ENCODE data around the gene CAD. TPM values are rescaled to one million over a fixed set of nuclear protein-coding genes. Genes with fewer than 3 reads are reported as not detected.

CAD gene
- total RNA-seq = 10 to 100 TPM; 21.8 to 26.6 (median 24.0) TPM
- 19.2 TPM for total RNA-seq (2013)

GRCh38 chr2:27217173-27218121 lies at the start of gene CAD:
Gene CAD (plus strand): TSS chr2:27217369. CDS start chr2:27217552, 183 bp downstream.
- no peak for TF ChIP-seq CTCF (IDR thresholded peaks at IDR 0.05)
- intact Hi-C loops (cut with micrococcal nuclease) = no loop called here
- H3K27ac Mint-ChIP-seq = peak within 1 kb of the TSS; percentile 77 to 90
- H3K27me3 ChIP-seq (ENCODE audit: control insufficient read depth, insufficient read depth, low read length) = no peaks in the 10 kb centered on the region
- ATAC-seq (peak; percentile 82 to 88 (median 83)), DNase-seq (peak; percentile 76 to 93)
- H3K27ac ChIP-seq (ENCODE audit: low read length) = peak within 1 kb of the TSS; percentile 72
- peak within 1 kb of the TSS; percentile 85 for H3K4me3 ChIP-seq (ENCODE audit: low read length)
- H3K9me3 ChIP-seq (ENCODE audit: control insufficient read depth, insufficient read depth, low read length) = no peaks in the 10 kb centered on the region
- peaks cover 32 to 43% of the 10 kb centered on the region in 2 donors for H3K4me1 Mint-ChIP-seq
- H3K36me3 ChIP-seq (ENCODE audit: control insufficient read depth, insufficient read depth, low read length) = peaks cover 16% of the 10 kb centered on the region
- under 1% methylated on average over 72 of the region's 72 CpGs for WGBS (ENCODE audit: insufficient coverage)
- no peaks in the 10 kb centered on the region for H3K9me3 Mint-ChIP-seq
- H3K4me1 ChIP-seq (ENCODE audit: control insufficient read depth, insufficient read depth, low read length) = peaks cover 21% of the 10 kb centered on the region
- no peaks in the 10 kb centered on the region for H3K36me3 Mint-ChIP-seq
- no peaks in the 10 kb centered on the region for H3K27me3 Mint-ChIP-seq (ENCODE audit: low read depth in 2 of 2)
- H3K4me3 Mint-ChIP-seq = peak within 1 kb of the TSS; percentile 90

- intact Hi-C loops (cut with micrococcal nuclease) = loop anchor here (5.0 kb wide), 1 partner anchor 112 kb away; the partner anchor contains the start of gene TRIM54
- TF ChIP-seq CTCF (IDR thresholded peaks at IDR 0.05) = no peak
- no peak overlapping the region for H3K27ac Mint-ChIP-seq
- H3K36me3 Mint-ChIP-seq = no peaks in the 10 kb centered on the region
- Histone ChIP-seq H3K4me1 (ENCODE audit: control insufficient read depth, insufficient read depth, low read length) (peaks cover 6% of the 10 kb centered on the region), H3K27me3 (ENCODE audit: control insufficient read depth, insufficient read depth, low read length) (no peaks in the 10 kb centered on the region), H3K36me3 (ENCODE audit: control insufficient read depth, insufficient read depth, low read length) (no peaks in the 10 kb centered on the region), H3K4me3 (ENCODE audit: low read length) (no peak overlapping the region), H3K9me3 (ENCODE audit: control insufficient read depth, insufficient read depth, low read length) (no peaks in the 10 kb centered on the region), H3K27ac (ENCODE audit: low read length) (no peak overlapping the region)
- DNase-seq (no peak), ATAC-seq (no peak)
- H3K4me1 Mint-ChIP-seq = peaks cover 0 to 5% of the 10 kb centered on the region in 2 donors
- no peak overlapping the region for H3K4me3 Mint-ChIP-seq
- H3K27me3 Mint-ChIP-seq (ENCODE audit: low read depth in 2 of 2) = peaks cover 6 to 7% of the 10 kb centered on the region in 2 donors
- 90% methylated on average over 3 of the region's 6 CpGs for WGBS (ENCODE audit: insufficient coverage)
- H3K9me3 Mint-ChIP-seq = no peaks in the 10 kb centered on the region
These were observed 46.4 kb upstream of the CAD start for GRCh38 chr2:27170581-27171337.

- ATAC-seq (no peak), DNase-seq (no peak)
- Histone ChIP-seq H3K4me3 (ENCODE audit: low read length) (no peak overlapping the region), H3K9me3 (ENCODE audit: control insufficient read depth, insufficient read depth, low read length) (no peaks in the 10 kb centered on the region), H3K27me3 (ENCODE audit: control insufficient read depth, insufficient read depth, low read length) (no peaks in the 10 kb centered on the region), H3K4me1 (ENCODE audit: control insufficient read depth, insufficient read depth, low read length) (peaks cover 6% of the 10 kb centered on the region), H3K36me3 (ENCODE audit: control insufficient read depth, insufficient read depth, low read length) (no peaks in the 10 kb centered on the region), H3K27ac (ENCODE audit: low read length) (no peak overlapping the region)
- intact Hi-C loops (cut with micrococcal nuclease) = loop anchor here (5.0 kb wide), 1 partner anchor 111 kb away; the partner anchor contains the start of gene TRIM54
- Mint-ChIP-seq H3K9me3 (no peaks in the 10 kb centered on the region), H3K4me3 (no peak overlapping the region), H3K27ac (no peak overlapping the region), H3K27me3 (ENCODE audit: low read depth in 2 of 2) (peaks cover 7 to 9% of the 10 kb centered on the region in 2 donors), H3K36me3 (no peaks in the 10 kb centered on the region), H3K4me1 (peaks cover 0 to 5% of the 10 kb centered on the region in 2 donors)
- WGBS (ENCODE audit: insufficient coverage) = 88% methylated on average over 8 of the region's 8 CpGs
- no peak for TF ChIP-seq CTCF (IDR thresholded peaks at IDR 0.05)
These were observed 45.8 kb upstream of the CAD start for GRCh38 chr2:27171351-27171848.

Data from natural killer cell (primary cell).